Endodermal cell (in vitro differentiated cells): ENCODE results near the gene PCCA. TPM values are rescaled to one million over a fixed set of nuclear protein-coding genes. Genes with fewer than 3 reads are reported as not detected.
A peak's percentile ranks its signal among the peaks of the same experiment; 100 is the strongest.

Source experiments
- DNase-seq: peaks from one replicate; pipeline ENCODE4 v3.0.0-alpha.2; 2017
- H3K27ac ChIP-seq: 2 replicates; pipeline ENCODE4 v1.5.1; 2013; ENCODE audit warnings: mild to moderate bottlenecking, low read depth, low read length, moderate library complexity
- H3K27me3 ChIP-seq: 2 replicates; pipeline ENCODE4 v1.6.1; 2013; ENCODE audit warnings: mild to moderate bottlenecking, low read length, moderate library complexity; ENCODE audit not compliant: insufficient read depth, control insufficient read depth, poor library complexity, severe bottlenecking
- H3K36me3 ChIP-seq: 2 replicates; pipeline ENCODE4 v1.7.0; 2013; ENCODE audit warnings: mild to moderate bottlenecking, low read length, moderate library complexity; ENCODE audit not compliant: control insufficient read depth, insufficient read depth
- H3K4me1 ChIP-seq: one replicate; pipeline ENCODE4 v1.7.0; 2013; ENCODE audit warnings: low read length; ENCODE audit not compliant: control insufficient read depth, insufficient read depth
- H3K4me3 ChIP-seq: 2 replicates; pipeline ENCODE4 v1.5.1; 2013; ENCODE audit warnings: mild to moderate bottlenecking, low read length, moderate library complexity
- H3K9ac ChIP-seq: 2 replicates; pipeline ENCODE4 v1.6.1; 2013; ENCODE audit warnings: mild to moderate bottlenecking, low read length, moderate library complexity; ENCODE audit not compliant: poor library complexity, severe bottlenecking; ENCODE audit errors: extremely low read depth
- H3K9me3 ChIP-seq: 2 replicates; pipeline ENCODE4 v1.6.1; 2013; ENCODE audit warnings: mild to moderate bottlenecking, low read length, moderate library complexity; ENCODE audit not compliant: control insufficient read depth
- H3K27ac Mint-ChIP-seq: 2 replicates; pipeline ENCODE4 v1.8.0; 2020; ENCODE audit warnings: mixed read lengths
- H3K27me3 Mint-ChIP-seq: 2 replicates; pipeline ENCODE4 v1.8.0; 2021; ENCODE audit warnings: mild to moderate bottlenecking, mixed read lengths; ENCODE audit not compliant: insufficient read depth
- H3K36me3 Mint-ChIP-seq: 2 replicates; pipeline ENCODE4 v1.8.0; 2020; ENCODE audit warnings: low read depth, mixed read lengths
- H3K4me1 Mint-ChIP-seq: 2 replicates; pipeline ENCODE4 v1.8.0; 2020; ENCODE audit warnings: mixed read lengths
- H3K4me3 Mint-ChIP-seq: 2 replicates; pipeline ENCODE4 v1.8.0; 2020; ENCODE audit warnings: mild to moderate bottlenecking, moderate library complexity, mixed read lengths
- H3K9me3 Mint-ChIP-seq: 2 replicates; pipeline ENCODE4 v1.8.0; 2020; ENCODE audit warnings: mild to moderate bottlenecking, mixed read lengths
- CTCF ChIP-seq: fragments of 200-600 bp; sonication (generic); conservative IDR thresholded peaks from 2 replicates; pipeline ENCODE4 v1.5.0; 2021; ENCODE audit warnings: antibody characterized with exemption, mild to moderate bottlenecking
- WGBS, 2 experiments: methylation state at CpG; one replicate each; pipeline versions ENCODE4 v1.1.5 to v1.1.7; 2013; ENCODE audit warnings: missing lambda C conversion rate in 2 of 2, mixed read lengths in 1 of 2; ENCODE audit not compliant: insufficient coverage in 1 of 2, insufficient read length in 1 of 2; 5-methylcytosine and 5-hydroxymethylcytosine counted together
- total RNA-seq, 2 donors: library from RNA; stranded (reverse); fragmentation: NEBNext Ultra II Directional in 1 of 2; extraction: Animal tissue kit (Norgen Biotek cat#: 25700) in 1 of 2; gene quantifications; 2 replicates in 1 of 2; 3 replicates in 1 of 2; pipeline ENCODE4 v1.2.1, GENCODE V29; 2021

Gene PCCA
- total RNA-seq, 2 donors from 2014 or later: 60.2 to 67.2 TPM

GRCh38 chr13:100510208-100510957 is 421.5 kb downstream of the PCCA start:
- H3K9ac ChIP-seq: no peak overlapping the region
- Mint-ChIP-seq H3K9me3 (no peaks in the 10 kb centered on the region), H3K27ac (peak overlapping the region; percentile 40), H3K4me1 (peaks cover 63% of the 10 kb centered on the region), H3K36me3 (peaks cover 2% of the 10 kb centered on the region), H3K4me3 (no peak overlapping the region), H3K27me3 (no peaks in the 10 kb centered on the region)
- TF ChIP-seq CTCF: no peak
- peaks cover under 1% of the 10 kb centered on the region for H3K36me3 ChIP-seq
- peak; percentile 84 for DNase-seq
- H3K27me3 ChIP-seq: no peaks in the 10 kb centered on the region
- 28 to 38% methylated on average over 5 to 10 of the region's 11 CpGs for WGBS, 2 experiments
- peaks cover 3% of the 10 kb centered on the region for H3K4me1 ChIP-seq
- H3K9me3 ChIP-seq: no peaks in the 10 kb centered on the region
- H3K4me3 ChIP-seq: no peak overlapping the region
- H3K27ac ChIP-seq: no peak overlapping the region

- no peak overlapping the region for H3K4me3 Mint-ChIP-seq
- H3K4me3 ChIP-seq: no peak overlapping the region
- H3K36me3 Mint-ChIP-seq: peaks cover 9% of the 10 kb centered on the region
- peaks cover 11% of the 10 kb centered on the region for H3K36me3 ChIP-seq
- TF ChIP-seq CTCF: no peak
- WGBS, 2 experiments: 92% methylated on average over 2 to 7 of the region's 7 CpGs
- DNase-seq: no peak
- peaks cover 3% of the 10 kb centered on the region for H3K4me1 ChIP-seq
- H3K9me3 ChIP-seq: no peaks in the 10 kb centered on the region
- H3K9me3 Mint-ChIP-seq: no peaks in the 10 kb centered on the region
- peak overlapping the region; percentile 40 for H3K27ac Mint-ChIP-seq
- no peak overlapping the region for H3K27ac ChIP-seq
- H3K9ac ChIP-seq: no peak overlapping the region
- peaks cover 64% of the 10 kb centered on the region for H3K4me1 Mint-ChIP-seq
- no peaks in the 10 kb centered on the region for H3K27me3 Mint-ChIP-seq
- H3K27me3 ChIP-seq: no peaks in the 10 kb centered on the region
Measured at GRCh38 chr13:100511466-100511865, 422.6 kb downstream of the PCCA start.

GRCh38 chr13:100512422-100512821 is 423.5 kb downstream of the PCCA start:
- no peaks in the 10 kb centered on the region for H3K27me3 Mint-ChIP-seq
- no peak overlapping the region for H3K9ac ChIP-seq
- H3K27ac Mint-ChIP-seq: no peak overlapping the region
- no peaks in the 10 kb centered on the region for H3K9me3 ChIP-seq
- no peak overlapping the region for H3K4me3 Mint-ChIP-seq
- TF ChIP-seq CTCF: no peak
- H3K4me1 Mint-ChIP-seq: peaks cover 66% of the 10 kb centered on the region
- peaks cover 12% of the 10 kb centered on the region for H3K36me3 ChIP-seq
- no peaks in the 10 kb centered on the region for H3K27me3 ChIP-seq
- no peaks in the 10 kb centered on the region for H3K9me3 Mint-ChIP-seq
- no peak overlapping the region for H3K4me3 ChIP-seq
- peaks cover 11% of the 10 kb centered on the region for H3K36me3 Mint-ChIP-seq
- no peak overlapping the region for H3K27ac ChIP-seq
- 89 to 94% methylated on average over 8 to 9 of the region's 9 CpGs for WGBS, 2 experiments
- peaks cover 3% of the 10 kb centered on the region for H3K4me1 ChIP-seq
- no peak for DNase-seq
